Suprapubic skin (tissue), 4 donors: ENCODE data around the gene AGPAT4.

ENCODE experiments used
- EP300 ChIP-seq: sonication (generic); formaldehyde crosslinking; IDR thresholded peaks from one replicate; pipeline ENCODE4 v1.6.1; 2017; ENCODE audit warnings: antibody characterized with exemption
- POLR2A ChIP-seq, 2 donors: fragments of 450-650 bp; IDR thresholded peaks; one replicate each; pipeline ENCODE4 v1.6.1; 2017; ENCODE audit warnings: antibody characterized with exemption in 2 of 2, mild to moderate bottlenecking in 2 of 2, moderate library complexity in 2 of 2
- POLR2AphosphoS5 ChIP-seq, 3 donors: sonication (generic); formaldehyde crosslinking; IDR thresholded peaks; one replicate each; pipeline ENCODE4 v1.6.1; 2017; ENCODE audit warnings: antibody characterized with exemption in 3 of 3
- TF ChIP-seq, protein P1 (sequence below), 2 donors: fragments of 200-600 bp in 1 of 2; fragments of 450-650 bp in 1 of 2; sonication (generic) in 1 of 2; IDR thresholded peaks; one replicate each; pipeline ENCODE4 v1.5.1; 2016 to 2019; ENCODE audit warnings: antibody characterized with exemption in 2 of 2, mild to moderate bottlenecking in 1 of 2, moderate library complexity in 1 of 2

DNA sequence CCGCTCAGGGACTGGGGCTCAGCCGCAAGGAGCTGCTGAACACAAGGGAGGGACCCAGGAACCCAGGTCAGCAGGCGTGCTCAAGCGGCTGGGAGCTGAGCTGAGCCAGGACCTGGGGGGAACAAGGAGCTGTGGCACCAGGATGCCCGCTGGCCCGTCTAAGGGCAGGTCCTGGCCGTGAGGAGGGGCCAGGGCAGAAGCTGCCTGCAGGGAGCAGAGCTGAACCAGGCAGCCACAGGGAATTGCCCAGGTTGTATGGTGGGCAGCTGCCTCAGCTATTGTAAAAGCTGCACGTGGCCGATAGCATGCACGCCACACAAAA lies 133.3 kb downstream of the AGPAT4 start:
- TF ChIP-seq, protein P1, sequence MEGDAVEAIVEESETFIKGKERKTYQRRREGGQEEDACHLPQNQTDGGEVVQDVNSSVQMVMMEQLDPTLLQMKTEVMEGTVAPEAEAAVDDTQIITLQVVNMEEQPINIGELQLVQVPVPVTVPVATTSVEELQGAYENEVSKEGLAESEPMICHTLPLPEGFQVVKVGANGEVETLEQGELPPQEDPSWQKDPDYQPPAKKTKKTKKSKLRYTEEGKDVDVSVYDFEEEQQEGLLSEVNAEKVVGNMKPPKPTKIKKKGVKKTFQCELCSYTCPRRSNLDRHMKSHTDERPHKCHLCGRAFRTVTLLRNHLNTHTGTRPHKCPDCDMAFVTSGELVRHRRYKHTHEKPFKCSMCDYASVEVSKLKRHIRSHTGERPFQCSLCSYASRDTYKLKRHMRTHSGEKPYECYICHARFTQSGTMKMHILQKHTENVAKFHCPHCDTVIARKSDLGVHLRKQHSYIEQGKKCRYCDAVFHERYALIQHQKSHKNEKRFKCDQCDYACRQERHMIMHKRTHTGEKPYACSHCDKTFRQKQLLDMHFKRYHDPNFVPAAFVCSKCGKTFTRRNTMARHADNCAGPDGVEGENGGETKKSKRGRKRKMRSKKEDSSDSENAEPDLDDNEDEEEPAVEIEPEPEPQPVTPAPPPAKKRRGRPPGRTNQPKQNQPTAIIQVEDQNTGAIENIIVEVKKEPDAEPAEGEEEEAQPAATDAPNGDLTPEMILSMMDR (IDR thresholded peaks at IDR 0.05): no peak
- no peak for TF ChIP-seq EP300
- no peak for TF ChIP-seq POLR2A (IDR thresholded peaks at IDR 0.05)
- TF ChIP-seq POLR2AphosphoS5 (IDR thresholded peaks at IDR 0.05): no peak
